Right cardiac atrium (tissue), 5 donors: ENCODE results near the gene PCDHB6. TPM values are rescaled to one million over a fixed set of nuclear protein-coding genes. Genes with fewer than 3 reads are reported as not detected.
"Not testable (repeated sequence)": the region's sequence is repeated elsewhere in the genome, so short reads cannot be mapped to it uniquely, and the experiment has no call there.

Source experiments
- ATAC-seq, 2 donors: fragments of 200-7000 bp; cut with Tn5 transposase; one replicate each; pipeline versions ENCODE4 v1.8.0 to v1.9.1; 2020; ENCODE audit warnings: moderate library complexity in 2 of 2, mild to moderate bottlenecking in 1 of 2
- DNase-seq, 3 donors: peaks; one replicate each; pipeline ENCODE4 v3.0.0-alpha.2; 2020
- H3K27ac ChIP-seq: one replicate; pipeline ENCODE4 v1.5.1; 2013; ENCODE audit warnings: mild to moderate bottlenecking, low read length, control low read depth, moderate library complexity
- H3K27me3 ChIP-seq: one replicate; pipeline ENCODE4 v1.6.1; 2013; ENCODE audit not compliant: control insufficient read depth, insufficient read depth
- H3K4me1 ChIP-seq: one replicate; pipeline ENCODE4 v1.6.1; 2013; ENCODE audit warnings: low read length; ENCODE audit not compliant: control insufficient read depth, insufficient read depth
- H3K4me3 ChIP-seq: one replicate; pipeline ENCODE4 v1.5.1; 2013; ENCODE audit warnings: low read length, control low read depth
- H3K9me3 ChIP-seq: one replicate; pipeline ENCODE4 v1.6.1; 2013; ENCODE audit warnings: low read length; ENCODE audit not compliant: control insufficient read depth
- WGBS: extraction: QIAGEN DNeasy Blood & Tissue Kit; methylation state at CpG from one replicate; pipeline ENCODE4 v1.1.7; 2013; 5-methylcytosine and 5-hydroxymethylcytosine counted together
- intact Hi-C, 4 donors: fragments of 100-400 bp; cut with DNase I; formaldehyde crosslinking; loops; one replicate each; pipeline versions ENCODE4 v1.11.0 to v1.14.0; 2022 to 2023
- polyA plus RNA-seq: library from polyadenylated mRNA; stranded (reverse); fragments of 200-250 nt; gene quantifications from one replicate; pipeline ENCODE4 v1.2.3, GENCODE V29; 2013
- total RNA-seq, 4 donors: library from RNA; stranded (reverse); fragmentation: NEBNext Ultra II Directional; extraction: Animal tissue kit (Norgen Biotek cat#: 25700); gene quantifications; one replicate each; pipeline ENCODE4 v1.2.1, GENCODE V29; 2021
- donor health status: healthy with polysubstance abuse.
- donor health status: DM: no; HTN: yes; CAD: no.
- donor health status: DM: no; HTN: no; CAD: no.
- donor health status: DM: no; HTN: yes; CAD: no; lungs with severe emphysema.
- donor health status: DM: yes; HTN: yes; CAD: no.

Gene PCDHB6
- total and polyA plus RNA-seq, 5 donors: 0.34 to 0.76 (median 0.51) TPM

DNA sequence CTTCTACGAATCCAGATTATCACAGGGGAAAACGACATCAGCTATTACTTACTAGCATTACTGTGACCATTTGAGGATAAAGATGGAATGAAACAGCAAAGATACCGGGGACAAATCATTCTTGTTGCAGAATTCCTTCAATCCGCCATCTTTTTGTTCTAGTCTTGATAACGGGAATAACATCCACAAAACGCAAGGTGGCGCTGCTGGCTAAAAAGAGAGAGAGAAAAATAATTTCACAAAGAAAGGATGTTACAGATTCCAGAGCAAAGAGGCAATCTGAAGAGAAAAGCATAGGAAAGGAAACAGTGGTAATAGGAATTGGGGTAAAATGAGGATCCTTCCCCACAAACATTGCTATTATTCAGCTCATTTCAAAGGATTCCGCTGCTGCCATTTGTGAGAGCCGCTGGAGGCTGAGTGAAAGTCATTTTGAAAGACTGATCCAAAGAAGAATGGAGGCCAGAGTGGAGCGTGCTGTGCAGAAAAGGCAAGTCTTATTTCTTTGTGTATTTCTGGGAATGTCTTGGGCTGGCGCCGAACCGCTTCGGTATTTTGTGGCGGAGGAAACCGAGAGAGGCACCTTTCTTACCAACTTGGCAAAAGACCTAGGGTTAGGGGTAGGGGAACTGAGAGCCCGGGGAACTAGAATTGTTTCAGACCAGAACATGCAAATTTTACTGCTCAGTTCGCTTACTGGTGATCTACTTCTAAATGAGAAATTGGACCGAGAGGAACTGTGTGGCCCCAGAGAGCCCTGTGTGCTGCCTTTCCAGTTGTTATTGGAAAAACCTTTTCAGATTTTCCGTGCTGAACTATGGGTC, 22.7 kb downstream of the PCDHB6 start, which contains the start of gene PCDHB7:
Gene PCDHB7 (plus strand): TSS at position 264 of the 824 bp plus-strand sequence. CDS start 192 bp downstream, at position 456.
- intact Hi-C loops: loop anchor here in 1 of 4 donors (10.0 kb wide), 1 partner anchor 392 kb away; no protein-coding TSS in a partner anchor
- Histone ChIP-seq H3K4me3 (peak within 1 kb of the TSS; percentile 39), H3K9me3 (peaks cover 9% of the 10 kb centered on the region), H3K27ac (no peak within 1 kb of the TSS), H3K4me1 (no peaks in the 10 kb centered on the region), H3K27me3 (no peaks in the 10 kb centered on the region)
- ATAC-seq (no peak), DNase-seq (no peak)
- WGBS: 30% methylated on average over 20 of the region's 20 CpGs

DNA sequence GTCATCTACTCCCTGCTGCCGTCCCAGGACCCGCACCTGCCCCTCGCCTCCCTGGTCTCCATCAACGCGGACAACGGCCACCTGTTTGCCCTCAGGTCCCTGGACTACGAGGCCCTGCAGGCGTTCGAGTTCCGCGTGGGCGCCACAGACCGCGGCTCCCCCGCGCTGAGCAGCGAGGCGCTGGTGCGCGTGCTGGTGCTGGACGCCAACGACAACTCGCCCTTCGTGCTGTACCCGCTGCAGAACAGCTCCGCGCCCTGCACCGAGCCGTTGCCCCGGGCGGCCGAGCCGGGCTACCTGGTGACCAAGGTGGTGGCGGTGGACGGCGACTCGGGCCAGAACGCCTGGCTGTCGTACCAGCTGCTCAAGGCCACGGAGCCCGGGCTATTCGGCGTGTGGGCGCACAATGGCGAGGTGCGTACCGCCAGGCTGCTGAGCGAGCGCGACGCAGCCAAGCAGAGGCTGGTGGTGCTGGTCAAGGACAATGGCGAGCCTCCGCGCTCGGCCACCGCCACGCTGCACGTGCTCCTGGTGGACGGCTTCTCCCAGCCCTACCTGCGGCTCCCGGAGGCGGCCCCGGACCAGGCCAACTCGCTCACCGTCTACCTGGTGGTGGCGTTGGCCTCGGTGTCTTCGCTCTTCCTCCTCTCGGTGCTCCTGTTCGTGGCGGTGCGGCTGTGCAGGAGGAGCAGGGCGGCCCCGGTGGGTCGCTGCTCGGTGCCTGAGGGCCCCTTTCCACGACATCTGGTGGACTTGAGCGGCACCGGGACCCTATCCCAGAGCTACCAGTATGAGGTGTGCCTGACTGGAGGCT, 24.6 kb downstream of the PCDHB6 start:
- intact Hi-C loops: loop anchor here in 1 of 4 donors (10.0 kb wide), 1 partner anchor 390 kb away; no protein-coding TSS in a partner anchor

DNA sequence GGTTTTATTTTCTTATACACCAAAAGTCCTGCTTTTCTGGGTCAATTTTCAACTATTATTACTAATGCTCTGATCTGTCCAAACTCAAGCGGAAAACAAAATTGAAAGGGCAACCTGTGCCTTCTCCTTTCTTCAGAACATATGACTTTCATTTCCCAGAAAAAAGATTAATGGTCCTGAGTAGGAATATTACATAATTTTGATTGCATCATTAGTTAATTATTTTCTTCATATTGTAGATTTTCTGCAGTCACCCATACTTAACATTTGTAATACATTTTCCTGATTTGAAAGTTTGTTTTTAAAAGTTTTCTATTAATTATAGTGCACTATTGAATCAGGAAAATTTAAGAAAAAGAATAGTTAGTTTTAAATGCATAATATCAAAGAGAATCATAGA, 26.1 kb downstream of the PCDHB6 start:
- Histone ChIP-seq H3K27ac (no peak overlapping the region), H3K4me1 (no peaks in the 10 kb centered on the region), H3K4me3 (no peak overlapping the region), H3K27me3 (no peaks in the 10 kb centered on the region), H3K9me3 (peaks cover 9% of the 10 kb centered on the region)
- ATAC-seq: no peak
- WGBS: 59% methylated on average over 1 of the region's 1 CpG
- no peak for DNase-seq
- intact Hi-C loops: loop anchor here in 1 of 4 donors (10.0 kb wide), 1 partner anchor 389 kb away; no protein-coding TSS in a partner anchor

More for the DNA sequence above, 24.6 kb downstream of the PCDHB6 start:
- not testable (repeated sequence) for H3K27me3 ChIP-seq, H3K4me3 ChIP-seq, ATAC-seq, H3K9me3 ChIP-seq, H3K27ac ChIP-seq, H3K4me1 ChIP-seq
- 41% methylated on average over 79 of the region's 79 CpGs for WGBS
- DNase-seq: peak in 1 of 3 donors; percentile 32

DNA sequence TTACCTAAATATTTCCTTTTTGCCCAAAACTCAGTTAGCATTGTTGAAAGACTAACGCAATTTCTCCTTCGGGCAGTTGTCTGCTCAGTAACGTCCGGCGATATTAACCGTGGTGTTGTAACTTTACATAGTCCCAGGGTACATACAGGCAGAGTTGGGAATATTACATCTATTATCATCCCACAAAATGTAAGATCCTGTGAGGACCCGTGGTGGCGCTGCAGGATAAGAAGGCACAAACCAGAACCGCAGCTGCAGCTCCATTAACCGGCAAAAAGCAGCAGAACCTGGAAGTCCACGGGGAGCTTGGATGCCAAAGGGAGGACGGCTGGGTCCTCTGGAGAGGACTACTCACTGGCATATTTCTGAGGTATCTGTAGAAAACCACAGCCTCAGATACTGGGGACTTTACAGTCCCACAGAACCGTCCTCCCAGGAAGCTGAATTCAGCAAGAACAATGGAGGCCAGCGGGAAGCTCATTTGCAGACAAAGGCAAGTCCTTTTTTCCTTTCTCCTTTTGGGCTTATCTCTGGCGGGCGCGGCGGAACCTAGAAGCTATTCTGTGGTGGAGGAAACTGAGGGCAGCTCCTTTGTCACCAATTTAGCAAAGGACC, 27.8 kb downstream of the PCDHB6 start, which contains the start of gene PCDHB8:
Gene PCDHB8 (plus strand): TSS at position 214 of the 615 bp plus-strand sequence. CDS start 245 bp downstream, at position 459.
- not testable (repeated sequence) for H3K27me3 ChIP-seq
- intact Hi-C loops: loop anchor here in 1 of 4 donors (10.0 kb wide), 1 partner anchor 387 kb away; no protein-coding TSS in a partner anchor

DNA sequence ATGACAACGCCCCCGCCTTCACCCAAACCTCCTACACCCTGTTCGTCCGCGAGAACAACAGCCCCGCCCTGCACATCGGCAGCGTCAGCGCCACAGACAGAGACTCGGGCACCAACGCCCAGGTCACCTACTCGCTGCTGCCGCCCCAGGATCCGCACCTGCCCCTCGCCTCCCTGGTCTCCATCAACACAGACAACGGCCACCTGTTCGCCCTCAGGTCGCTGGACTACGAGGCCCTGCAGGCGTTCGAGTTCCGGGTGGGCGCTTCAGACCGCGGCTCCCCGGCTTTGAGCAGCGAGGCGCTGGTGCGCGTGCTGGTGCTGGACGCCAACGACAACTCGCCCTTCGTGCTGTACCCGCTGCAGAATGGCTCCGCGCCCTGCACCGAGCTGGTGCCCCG, 29.5 kb downstream of the PCDHB6 start:
- 35% methylated on average over 35 of the region's 39 CpGs for WGBS
- H3K9me3 ChIP-seq, H3K27me3 ChIP-seq, ATAC-seq, H3K4me1 ChIP-seq, H3K27ac ChIP-seq, H3K4me3 ChIP-seq: not testable (repeated sequence)
- intact Hi-C loops: loop anchor here in 1 of 4 donors (10.0 kb wide), 1 partner anchor 385 kb away; no protein-coding TSS in a partner anchor
- peak in 1 of 3 donors; percentile 48 for DNase-seq

More for the DNA sequence above, 27.8 kb downstream of the PCDHB6 start, which contains the start of gene PCDHB8:
- peak in 1 of 2 donors; percentile 47 for ATAC-seq
- WGBS: 24% methylated on average over 14 of the region's 18 CpGs
- H3K9me3 ChIP-seq: peaks cover 11% of the 10 kb centered on the region
- not testable (repeated sequence) for H3K27ac ChIP-seq, H3K4me1 ChIP-seq, DNase-seq, H3K4me3 ChIP-seq

DNA sequence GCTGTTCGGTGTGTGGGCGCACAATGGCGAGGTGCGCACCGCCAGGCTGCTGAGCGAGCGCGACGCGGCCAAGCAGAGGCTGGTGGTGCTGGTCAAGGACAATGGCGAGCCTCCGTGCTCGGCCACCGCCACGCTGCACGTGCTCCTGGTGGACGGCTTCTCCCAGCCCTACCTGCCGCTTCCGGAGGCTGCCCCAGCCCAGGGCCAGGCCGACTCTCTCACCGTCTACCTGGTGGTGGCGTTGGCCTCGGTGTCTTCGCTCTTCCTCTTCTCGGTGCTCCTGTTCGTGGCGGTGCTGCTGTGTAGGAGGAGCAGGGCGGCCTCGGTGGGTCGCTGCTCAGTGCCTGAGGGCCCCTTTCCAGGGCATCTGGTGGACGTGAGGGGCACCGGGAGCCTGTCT, 30.0 kb downstream of the PCDHB6 start:
- intact Hi-C loops: loop anchor here in 1 of 4 donors (10.0 kb wide), 1 partner anchor 385 kb away; no protein-coding TSS in a partner anchor
- WGBS: 28% methylated on average over 30 of the region's 32 CpGs
- H3K9me3 ChIP-seq: peaks cover 11% of the 10 kb centered on the region
- not testable (repeated sequence) for DNase-seq, H3K4me3 ChIP-seq, H3K27me3 ChIP-seq, H3K27ac ChIP-seq, ATAC-seq, H3K4me1 ChIP-seq

DNA sequence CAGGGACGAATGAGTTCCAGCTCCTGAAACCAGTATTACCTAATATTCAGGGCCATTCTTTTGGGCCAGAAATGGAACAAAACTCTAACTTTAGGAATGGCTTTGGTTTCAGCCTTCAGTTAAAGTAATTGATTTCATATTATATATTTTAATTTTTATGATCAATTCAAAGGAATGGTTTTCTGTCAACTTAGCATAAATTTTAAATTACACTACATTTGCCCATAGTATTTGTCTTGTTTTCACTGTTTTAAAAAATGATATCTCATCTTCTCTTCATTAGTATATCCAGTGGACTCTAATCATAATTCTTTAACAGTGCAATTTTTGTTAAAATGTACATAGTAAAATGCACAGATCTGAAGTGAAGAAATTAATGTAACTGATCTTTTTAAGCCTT, 30.5 kb downstream of the PCDHB6 start:
- 40% methylated on average over 1 of the region's 1 CpG for WGBS
- no peaks in the 10 kb centered on the region for H3K4me1 ChIP-seq
- H3K27me3 ChIP-seq: no peaks in the 10 kb centered on the region
- H3K27ac ChIP-seq: no peak overlapping the region
- H3K9me3 ChIP-seq: peaks cover 11% of the 10 kb centered on the region
- no peak overlapping the region for H3K4me3 ChIP-seq
- DNase-seq (no peak), ATAC-seq (no peak)
- intact Hi-C loops: no loop called here

DNA sequence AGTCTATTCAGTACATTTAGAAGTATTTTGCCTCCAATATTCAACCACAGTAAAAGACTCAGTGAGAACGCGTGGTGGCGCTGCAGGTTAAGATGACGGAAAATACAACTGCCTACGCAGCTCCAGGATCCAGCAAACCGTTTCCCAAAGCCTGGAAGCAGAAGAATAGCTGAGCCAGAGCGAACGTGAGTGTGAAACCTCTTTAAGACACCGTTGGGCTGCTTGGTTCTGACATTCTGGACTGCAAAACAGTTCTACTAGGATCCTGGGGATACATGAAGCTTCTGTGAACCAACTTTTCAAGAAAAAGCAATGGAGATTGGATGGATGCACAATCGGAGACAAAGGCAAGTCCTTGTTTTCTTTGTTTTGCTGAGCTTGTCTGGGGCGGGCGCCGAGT, 32.4 kb downstream of the PCDHB6 start, which contains the start of gene PCDHB16:
Gene PCDHB16 (plus strand): TSS at position 140 of the 400 bp plus-strand sequence. CDS start 173 bp downstream, at position 313.
- peaks cover 15% of the 10 kb centered on the region for H3K9me3 ChIP-seq
- intact Hi-C loops: no loop called here
- no peak within 1 kb of the TSS for H3K27ac ChIP-seq
- DNase-seq (peak in 2 of 3 donors; percentile 60 to 66), ATAC-seq (no peak)
- no peaks in the 10 kb centered on the region for H3K4me1 ChIP-seq
- peak within 1 kb of the TSS; percentile 43 for H3K4me3 ChIP-seq
- 12% methylated on average over 13 of the region's 13 CpGs for WGBS
- no peaks in the 10 kb centered on the region for H3K27me3 ChIP-seq

DNA sequence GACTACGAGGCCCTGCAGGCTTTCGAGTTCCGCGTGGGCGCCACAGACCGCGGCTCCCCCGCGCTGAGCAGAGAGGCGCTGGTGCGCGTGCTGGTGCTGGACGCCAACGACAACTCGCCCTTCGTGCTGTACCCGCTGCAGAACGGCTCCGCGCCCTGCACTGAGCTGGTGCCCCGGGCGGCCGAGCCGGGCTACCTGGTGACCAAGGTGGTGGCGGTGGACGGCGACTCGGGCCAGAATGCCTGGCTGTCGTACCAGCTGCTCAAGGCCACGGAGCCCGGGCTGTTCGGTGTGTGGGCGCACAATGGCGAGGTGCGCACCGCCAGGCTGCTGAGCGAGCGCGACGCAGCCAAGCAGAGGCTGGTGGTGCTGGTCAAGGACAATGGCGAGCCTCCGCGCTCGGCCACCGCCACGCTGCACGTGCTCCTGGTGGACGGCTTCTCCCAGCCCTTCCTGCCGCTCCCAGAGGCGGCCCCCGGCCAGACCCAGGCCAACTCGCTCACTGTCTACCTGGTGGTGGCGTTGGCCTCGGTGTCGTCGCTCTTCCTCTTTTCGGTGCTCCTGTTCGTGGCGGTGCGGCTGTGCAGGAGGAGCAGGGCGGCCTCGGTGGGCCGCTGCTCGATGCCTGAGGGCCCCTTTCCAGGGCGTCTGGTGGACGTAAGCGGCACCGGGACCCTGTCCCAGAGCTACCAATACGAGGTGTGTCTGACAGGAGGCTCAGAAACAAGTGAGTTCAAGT, 34.4 kb downstream of the PCDHB6 start:
- intact Hi-C loops, H3K27ac ChIP-seq, ATAC-seq, H3K27me3 ChIP-seq, H3K4me1 ChIP-seq, H3K4me3 ChIP-seq, DNase-seq: not testable (repeated sequence)
- 34% methylated on average over 43 of the region's 69 CpGs for WGBS
- H3K9me3 ChIP-seq: peaks cover 17% of the 10 kb centered on the region
